ENCODE data around the gene PAK1. TPM values are rescaled to one million over a fixed set of nuclear protein-coding genes. Genes with fewer than 3 reads are reported as not detected.

Gene PAK1
- total RNA-seq, 1 donor from 2014 or later, result 7.7 TPM

DNA sequence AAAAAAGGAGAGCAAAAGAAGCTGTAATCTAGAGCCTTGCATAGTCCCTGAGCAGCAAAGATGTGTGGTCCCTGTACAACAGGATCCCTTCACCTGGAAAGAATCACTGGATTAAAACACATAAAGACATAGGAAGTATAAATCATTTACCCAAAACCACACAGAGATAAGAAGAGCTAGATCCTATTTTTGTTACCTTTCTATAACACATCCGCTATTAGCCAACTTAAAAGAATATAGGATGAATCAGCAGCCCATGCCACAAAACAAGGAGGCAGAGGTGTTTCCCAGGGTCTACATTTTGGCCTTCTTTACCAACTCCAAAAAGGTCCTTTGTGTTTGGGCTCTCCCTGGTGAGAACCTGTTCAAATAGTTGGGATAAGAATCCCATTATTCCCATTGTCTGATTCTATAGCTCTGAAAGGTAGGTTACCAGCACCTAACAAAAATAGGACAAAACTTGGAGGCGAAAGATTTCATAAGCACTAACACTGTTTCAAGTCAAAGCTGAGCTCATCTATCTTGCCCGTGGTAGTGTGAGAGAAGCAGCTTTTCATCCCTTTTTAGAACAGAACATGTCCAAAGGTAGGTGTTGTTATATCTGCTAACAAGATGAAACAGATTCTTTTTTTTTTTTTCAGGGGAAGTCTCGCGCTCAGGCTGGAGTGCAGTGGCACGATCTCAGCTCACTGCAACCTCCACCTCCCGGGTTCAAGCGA, 26.8 kb downstream of the PAK1 start:
- no peaks in the 10 kb centered on the region for H3K36me3 ChIP-seq
- H3K4me1 ChIP-seq, result no peaks in the 10 kb centered on the region
- no peak overlapping the region for H3K27ac ChIP-seq (replicated peaks)
- H3K9me3 ChIP-seq (replicated peaks), result no peaks in the 10 kb centered on the region
- DNase-seq, result no peak
- H3K4me3 ChIP-seq, result no peak overlapping the region
- no peaks in the 10 kb centered on the region for H3K27me3 ChIP-seq (ENCODE audit: low read depth)
- no peak for TF ChIP-seq CTCF (IDR thresholded peaks at IDR 0.05; ENCODE audit: borderline replicate concordance)
- intact Hi-C loops (cut with micrococcal nuclease), result no loop called here

GRCh38 chr11:77444261-77444660, 29.6 kb downstream of the PAK1 start:
- intact Hi-C loops (cut with micrococcal nuclease), result no loop called here
- Histone ChIP-seq H3K9me3 (replicated peaks) (no peaks in the 10 kb centered on the region), H3K27me3 (ENCODE audit: low read depth) (no peaks in the 10 kb centered on the region), H3K4me3 (no peak overlapping the region), H3K27ac (replicated peaks) (no peak overlapping the region), H3K4me1 (no peaks in the 10 kb centered on the region), H3K36me3 (no peaks in the 10 kb centered on the region)
- TF ChIP-seq CTCF (IDR thresholded peaks at IDR 0.05; ENCODE audit: borderline replicate concordance), result no peak
- no peak for DNase-seq

GRCh38 chr11:77442394-77443053, 31.4 kb downstream of the PAK1 start:
- Histone ChIP-seq H3K4me1 (no peaks in the 10 kb centered on the region), H3K27me3 (ENCODE audit: low read depth) (peaks cover 3% of the 10 kb centered on the region), H3K4me3 (no peak overlapping the region), H3K36me3 (no peaks in the 10 kb centered on the region), H3K27ac (replicated peaks) (no peak overlapping the region), H3K9me3 (replicated peaks) (no peaks in the 10 kb centered on the region)
- intact Hi-C loops (cut with micrococcal nuclease), result no loop called here
- no peak for DNase-seq
- no peak for TF ChIP-seq CTCF (IDR thresholded peaks at IDR 0.05; ENCODE audit: borderline replicate concordance)

DNA sequence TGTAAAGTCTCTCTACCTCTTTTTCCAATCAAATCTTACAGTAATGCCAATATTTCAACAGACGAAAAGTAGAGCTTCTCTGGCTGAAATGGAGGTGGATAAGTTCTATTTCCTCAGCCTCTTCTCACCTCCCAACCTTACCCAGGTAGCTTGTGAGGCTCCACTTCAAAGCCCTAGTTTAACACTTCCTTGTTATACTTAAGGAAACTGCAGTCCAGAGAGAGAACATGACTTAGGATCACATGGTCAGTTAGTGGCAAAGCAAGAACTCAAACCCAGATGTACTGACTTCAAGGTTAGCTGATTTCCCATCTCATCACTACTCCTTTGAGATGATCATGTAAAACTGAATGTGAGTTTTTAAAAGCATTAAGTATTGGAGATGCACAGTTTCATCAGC, 32.5 kb downstream of the PAK1 start:
- intact Hi-C loops (cut with micrococcal nuclease), result no loop called here
- no peaks in the 10 kb centered on the region for H3K36me3 ChIP-seq
- H3K4me3 ChIP-seq, result no peak overlapping the region
- H3K9me3 ChIP-seq (replicated peaks), result no peaks in the 10 kb centered on the region
- no peak for TF ChIP-seq CTCF (IDR thresholded peaks at IDR 0.05; ENCODE audit: borderline replicate concordance)
- no peak overlapping the region for H3K27ac ChIP-seq (replicated peaks)
- no peak for DNase-seq
- no peaks in the 10 kb centered on the region for H3K4me1 ChIP-seq
- H3K27me3 ChIP-seq (ENCODE audit: low read depth), result peaks cover 3% of the 10 kb centered on the region

DNA sequence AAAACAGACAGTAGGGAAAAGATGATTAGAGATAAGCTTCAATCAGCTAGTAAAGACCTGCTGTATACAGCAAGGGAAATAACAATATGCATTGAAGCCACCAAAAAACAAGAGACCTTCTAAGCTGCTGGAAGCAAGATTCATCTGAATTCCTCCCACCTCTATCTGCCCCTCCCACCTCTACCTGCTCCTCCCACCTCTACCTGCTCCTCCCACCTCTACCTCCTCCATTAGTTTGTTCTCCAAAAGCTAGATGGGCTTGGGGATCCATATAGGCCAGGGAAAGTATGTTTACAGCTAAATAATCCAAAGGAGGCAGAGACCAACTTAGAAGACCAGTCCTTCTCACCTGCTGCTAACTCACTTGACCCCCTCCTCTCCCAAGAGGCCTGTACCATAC, 33.2 kb downstream of the PAK1 start:
- no peaks in the 10 kb centered on the region for H3K9me3 ChIP-seq (replicated peaks)
- no peak for TF ChIP-seq CTCF (IDR thresholded peaks at IDR 0.05; ENCODE audit: borderline replicate concordance)
- no peak overlapping the region for H3K27ac ChIP-seq (replicated peaks)
- H3K27me3 ChIP-seq (ENCODE audit: low read depth), result peaks cover 3% of the 10 kb centered on the region
- DNase-seq, result no peak
- intact Hi-C loops (cut with micrococcal nuclease), result no loop called here
- H3K36me3 ChIP-seq, result no peaks in the 10 kb centered on the region
- no peak overlapping the region for H3K4me3 ChIP-seq
- H3K4me1 ChIP-seq, result no peaks in the 10 kb centered on the region

All from left ventricle myocardium inferior (tissue), 1 donor.